Fibroblast of skin of right quadriceps (primary cell): ENCODE results near the gene EYA3.
"Not testable (repeated sequence)": the region's sequence is repeated elsewhere in the genome, so short reads cannot be mapped to it uniquely, and the experiment has no call there.

ENCODE experiments used
- DNase-seq: peaks from one replicate; pipeline ENCODE4 v3.0.0-alpha.2; 2013

EYA3 gene

GRCh38 chr1:28027238-28027637 lies 61.2 kb downstream of the EYA3 start:
- no peak for DNase-seq

GRCh38 chr1:28026329-28026728 lies 62.1 kb downstream of the EYA3 start:
- no peak for DNase-seq

GRCh38 chr1:28021064-28021463 lies 67.3 kb downstream of the EYA3 start:
- DNase-seq: no peak

GRCh38 chr1:28010969-28011368 lies 77.4 kb downstream of the EYA3 start:
- DNase-seq: no peak

GRCh38 chr1:28003117-28003516 lies 85.3 kb downstream of the EYA3 start:
- DNase-seq: not testable (repeated sequence)

GRCh38 chr1:28002600-28002999 lies 85.8 kb downstream of the EYA3 start:
- no peak for DNase-seq

GRCh38 chr1:27999055-27999454 lies 89.4 kb downstream of the EYA3 start:
- DNase-seq: no peak

GRCh38 chr1:27994526-27994925 lies 93.9 kb downstream of the EYA3 start:
- DNase-seq: not testable (repeated sequence)

GRCh38 chr1:27994060-27994459 lies 94.3 kb downstream of the EYA3 start:
- no peak for DNase-seq

GRCh38 chr1:27993241-27993640 lies 95.2 kb downstream of the EYA3 start:
- no peak for DNase-seq

GRCh38 chr1:27992276-27992675 lies 96.1 kb downstream of the EYA3 start:
- no peak for DNase-seq

GRCh38 chr1:27990920-27991537 lies 97.4 kb downstream of the EYA3 start:
- no peak for DNase-seq

- peak; percentile 15 for DNase-seq
These were observed 107.3 kb downstream of the EYA3 start for GRCh38 chr1:27981145-27981544.

- DNase-seq: no peak
These were observed 108.1 kb downstream of the EYA3 start for GRCh38 chr1:27980216-27980845.

- DNase-seq: no peak
These were observed 108.6 kb downstream of the EYA3 start for GRCh38 chr1:27979859-27980201.

- peak; percentile 57 for DNase-seq
These were observed 109.1 kb downstream of the EYA3 start for GRCh38 chr1:27979151-27979858.

- no peak for DNase-seq
These were observed 114.0 kb downstream of the EYA3 start for GRCh38 chr1:27974417-27974781.

GRCh38 chr1:27973771-27974416 lies 114.5 kb downstream of the EYA3 start:
- no peak for DNase-seq

GRCh38 chr1:27972141-27972540 lies 116.3 kb downstream of the EYA3 start:
- DNase-seq: no peak

- DNase-seq: peak; percentile 26
These were observed 116.7 kb downstream of the EYA3 start for GRCh38 chr1:27971674-27972073.

GRCh38 chr1:27970401-27970800 lies 118.0 kb downstream of the EYA3 start:
- DNase-seq: peak; percentile 77

GRCh38 chr1:27968692-27969091 lies 119.7 kb downstream of the EYA3 start:
- DNase-seq: peak; percentile 85

- DNase-seq: no peak
These were observed 120.4 kb downstream of the EYA3 start for GRCh38 chr1:27967884-27968466.
